ENCODE data around the gene ADRA2B. TPM values are rescaled to one million over a fixed set of nuclear protein-coding genes. Genes with fewer than 3 reads are reported as not detected.

The ADRA2B gene
- total and polyA plus RNA-seq, 2 donors (not counting 3 experiments of a cell fraction or from before 2014, with no cell fraction given), result not detected

DNA sequence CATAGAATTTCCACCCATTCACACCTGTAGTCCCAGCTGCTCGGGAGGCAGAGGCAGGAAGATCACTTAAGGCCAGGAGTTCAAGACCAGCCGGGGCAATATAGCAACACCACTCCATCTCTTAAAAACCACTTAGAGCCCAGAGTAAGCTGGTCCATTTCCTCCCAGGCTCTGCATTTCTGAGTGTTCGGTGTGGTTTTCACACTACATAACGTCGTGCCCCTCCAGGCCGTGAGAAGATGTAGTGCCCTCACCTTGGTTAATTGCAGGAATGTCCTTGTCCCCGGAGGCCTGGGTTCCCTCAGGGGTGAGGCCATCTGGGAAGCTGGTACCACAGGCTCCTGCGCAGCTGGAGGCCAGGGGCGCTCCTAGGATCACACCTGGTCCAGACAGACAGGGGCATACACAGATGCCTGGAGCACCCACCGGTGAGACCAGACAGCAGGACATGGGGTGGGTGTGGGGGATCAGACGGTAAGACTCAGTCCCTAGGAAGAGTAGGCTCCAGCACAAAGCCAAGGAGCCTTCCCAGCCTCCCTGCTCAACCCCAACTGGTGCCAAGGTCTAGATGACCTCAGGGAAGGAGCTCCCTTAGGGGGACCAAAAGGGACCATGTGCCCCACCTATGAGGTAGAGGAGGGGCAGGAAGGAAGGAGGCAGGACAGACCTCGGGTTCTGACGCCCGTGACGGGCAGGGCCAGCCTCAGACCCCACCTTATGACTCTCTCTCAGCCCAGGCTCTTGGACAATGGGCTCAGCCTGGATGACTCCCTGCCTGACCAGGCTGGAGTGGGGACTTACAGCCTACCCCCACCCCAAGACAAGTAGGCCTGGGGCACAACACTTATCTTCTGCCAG, 21.2 kb upstream of the ADRA2B start:
- Histone ChIP-seq H3K9me1 (replicated peaks; ENCODE audit: control insufficient read depth, extremely low read depth, insufficient read depth, low read length) (no peaks in the 10 kb centered on the region), H4K20me1 (replicated peaks; ENCODE audit: control insufficient read depth, extremely low read depth, insufficient read depth, low read length) (no peaks in the 10 kb centered on the region), H3K27me3 (ENCODE audit: control insufficient read depth in 2 of 2, insufficient read depth in 2 of 2, low read length in 2 of 2) (peaks cover 0 to 3% of the 10 kb centered on the region in 2 experiments), H3K4me2 (ENCODE audit: insufficient read depth, low read length) (no peak overlapping the region), H3K9ac (replicated peaks; ENCODE audit: extremely low read depth, insufficient read depth, low read length) (no peak overlapping the region), H3K79me2 (ENCODE audit: control insufficient read depth, insufficient read depth, low read length) (no peaks in the 10 kb centered on the region), H3K4me3 (replicated peaks in 1 of 3; ENCODE audit: insufficient read depth in 1 of 3, low read depth in 1 of 3, low read length in 3 of 3) (no peak overlapping the region), H3K4me1 (ENCODE audit: control insufficient read depth, extremely low read depth, insufficient read depth, low read length) (no peaks in the 10 kb centered on the region), H3K27ac (ENCODE audit: insufficient read depth, low read depth, low read length) (no peak overlapping the region), H3K9me3 (replicated peaks; ENCODE audit: control insufficient read depth, insufficient read depth, low read length) (no peaks in the 10 kb centered on the region), H2AFZ (ENCODE audit: low read depth, low read length) (no peak overlapping the region), H3K36me3 (ENCODE audit: control insufficient read depth in 2 of 2, extremely low read depth in 1 of 2, insufficient read depth in 2 of 2, low read length in 2 of 2) (no peaks in the 10 kb centered on the region)
- CTCF ChIA-PET, result interaction anchor here (0.6 to 6.0 kb wide), 9 partner anchors 10 to 373 kb away, joined by 3 to 208 read pairs (median 9); partner anchors contain the start of genes CIAO1 and TMEM127
- POLR2A ChIA-PET, result no interaction called here
- intact Hi-C loops (cut with micrococcal nuclease) (loop anchor here (1.0 to 2.0 kb wide), 3 partner anchors 37 to 371 kb away; no protein-coding TSS in a partner anchor), dilution Hi-C loops (cut with MboI; ENCODE audit: extremely low pct_ligation_motif_present, low sequenced_read_pairs) (no loop called here)
- TF ChIP-seq POLR2AphosphoS5 (IDR thresholded peaks at IDR 0.05; ENCODE audit: insufficient read depth, low read depth, low read length), result no peak
- no peak for TF ChIP-seq MYC (IDR thresholded peaks at IDR 0.05; ENCODE audit: low read depth, low read length)
- no peak for TF ChIP-seq EZH2 (IDR thresholded peaks at IDR 0.05; ENCODE audit: borderline replicate concordance, low read depth, low read length, severe bottlenecking)
- no peak for TF ChIP-seq CTCF (IDR thresholded peaks at IDR 0.05; ENCODE audit: extremely low read depth in 1 of 2, insufficient read depth in 1 of 2, low read depth in 1 of 2, low read length in 2 of 2)
- no peak for TF ChIP-seq GATA2 (IDR thresholded peaks at IDR 0.05; ENCODE audit: insufficient read depth, insufficient read length, low read depth, low read length)
- TF ChIP-seq POLR2A (IDR thresholded peaks at IDR 0.05; ENCODE audit: low read depth, low read length), result no peak
- TF ChIP-seq MAX (IDR thresholded peaks at IDR 0.05; ENCODE audit: insufficient read depth, insufficient read length), result no peak
- TF ChIP-seq JUN (IDR thresholded peaks at IDR 0.05; ENCODE audit: borderline replicate concordance, insufficient read depth, insufficient read length, low read depth), result no peak
- TF ChIP-seq FOS (IDR thresholded peaks at IDR 0.05; ENCODE audit: borderline replicate concordance, insufficient read depth, low read length), result no peak
- FAIRE-seq (no peak), DNase-seq (ENCODE audit: low read depth, low spot score) (no peak)
- BruUV-seq (replicated peaks), result no TSS peak

All from endothelial cell of umbilical vein (primary cell).